Measurements from ENCODE around the gene SP2. TPM values are rescaled to one million over a fixed set of nuclear protein-coding genes. Genes with fewer than 3 reads are reported as not detected.
A peak's percentile ranks its signal among the peaks of the same experiment; 100 is the strongest.

Gene SP2
- total RNA-seq, 1 experiment from 2014 or later = 25.6 TPM

- TF ChIP-seq POLR2AphosphoS5 (IDR thresholded peaks at IDR 0.05; ENCODE audit: low read depth, low read length) (no peak), SIN3A (IDR thresholded peaks at IDR 0.05; ENCODE audit: borderline replicate concordance, insufficient read depth, low read depth, low read length) (no peak), TCF7L2 (IDR thresholded peaks at IDR 0.05; ENCODE audit: low read depth, low read length) (no peak)
- TF ChIP-seq, protein P1, sequence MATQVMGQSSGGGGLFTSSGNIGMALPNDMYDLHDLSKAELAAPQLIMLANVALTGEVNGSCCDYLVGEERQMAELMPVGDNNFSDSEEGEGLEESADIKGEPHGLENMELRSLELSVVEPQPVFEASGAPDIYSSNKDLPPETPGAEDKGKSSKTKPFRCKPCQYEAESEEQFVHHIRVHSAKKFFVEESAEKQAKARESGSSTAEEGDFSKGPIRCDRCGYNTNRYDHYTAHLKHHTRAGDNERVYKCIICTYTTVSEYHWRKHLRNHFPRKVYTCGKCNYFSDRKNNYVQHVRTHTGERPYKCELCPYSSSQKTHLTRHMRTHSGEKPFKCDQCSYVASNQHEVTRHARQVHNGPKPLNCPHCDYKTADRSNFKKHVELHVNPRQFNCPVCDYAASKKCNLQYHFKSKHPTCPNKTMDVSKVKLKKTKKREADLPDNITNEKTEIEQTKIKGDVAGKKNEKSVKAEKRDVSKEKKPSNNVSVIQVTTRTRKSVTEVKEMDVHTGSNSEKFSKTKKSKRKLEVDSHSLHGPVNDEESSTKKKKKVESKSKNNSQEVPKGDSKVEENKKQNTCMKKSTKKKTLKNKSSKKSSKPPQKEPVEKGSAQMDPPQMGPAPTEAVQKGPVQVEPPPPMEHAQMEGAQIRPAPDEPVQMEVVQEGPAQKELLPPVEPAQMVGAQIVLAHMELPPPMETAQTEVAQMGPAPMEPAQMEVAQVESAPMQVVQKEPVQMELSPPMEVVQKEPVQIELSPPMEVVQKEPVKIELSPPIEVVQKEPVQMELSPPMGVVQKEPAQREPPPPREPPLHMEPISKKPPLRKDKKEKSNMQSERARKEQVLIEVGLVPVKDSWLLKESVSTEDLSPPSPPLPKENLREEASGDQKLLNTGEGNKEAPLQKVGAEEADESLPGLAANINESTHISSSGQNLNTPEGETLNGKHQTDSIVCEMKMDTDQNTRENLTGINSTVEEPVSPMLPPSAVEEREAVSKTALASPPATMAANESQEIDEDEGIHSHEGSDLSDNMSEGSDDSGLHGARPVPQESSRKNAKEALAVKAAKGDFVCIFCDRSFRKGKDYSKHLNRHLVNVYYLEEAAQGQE (IDR thresholded peaks at IDR 0.05; ENCODE audit: insufficient read depth in 1 of 2, low read depth in 2 of 2, low read length in 1 of 2) = no peak
- TF ChIP-seq, protein P2, sequence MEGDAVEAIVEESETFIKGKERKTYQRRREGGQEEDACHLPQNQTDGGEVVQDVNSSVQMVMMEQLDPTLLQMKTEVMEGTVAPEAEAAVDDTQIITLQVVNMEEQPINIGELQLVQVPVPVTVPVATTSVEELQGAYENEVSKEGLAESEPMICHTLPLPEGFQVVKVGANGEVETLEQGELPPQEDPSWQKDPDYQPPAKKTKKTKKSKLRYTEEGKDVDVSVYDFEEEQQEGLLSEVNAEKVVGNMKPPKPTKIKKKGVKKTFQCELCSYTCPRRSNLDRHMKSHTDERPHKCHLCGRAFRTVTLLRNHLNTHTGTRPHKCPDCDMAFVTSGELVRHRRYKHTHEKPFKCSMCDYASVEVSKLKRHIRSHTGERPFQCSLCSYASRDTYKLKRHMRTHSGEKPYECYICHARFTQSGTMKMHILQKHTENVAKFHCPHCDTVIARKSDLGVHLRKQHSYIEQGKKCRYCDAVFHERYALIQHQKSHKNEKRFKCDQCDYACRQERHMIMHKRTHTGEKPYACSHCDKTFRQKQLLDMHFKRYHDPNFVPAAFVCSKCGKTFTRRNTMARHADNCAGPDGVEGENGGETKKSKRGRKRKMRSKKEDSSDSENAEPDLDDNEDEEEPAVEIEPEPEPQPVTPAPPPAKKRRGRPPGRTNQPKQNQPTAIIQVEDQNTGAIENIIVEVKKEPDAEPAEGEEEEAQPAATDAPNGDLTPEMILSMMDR (IDR thresholded peaks at IDR 0.05) = no peak
- Histone ChIP-seq H3K4me1 (ENCODE audit: control insufficient read depth, insufficient read depth, low read length) (peaks cover 16% of the 10 kb centered on the region; the same call in 1 of the 2 replicates), H3K27ac (ENCODE audit: low read length) (no peak overlapping the region), H3K36me3 (ENCODE audit: control insufficient read depth, insufficient read depth, low read length) (no peaks in the 10 kb centered on the region), H3K9me3 (ENCODE audit: control insufficient read depth, insufficient read depth, low read depth, low read length) (no peaks in the 10 kb centered on the region), H3K4me3 (ENCODE audit: low read depth in 2 of 2, low read length in 2 of 2) (no peak overlapping the region), H3K27me3 (ENCODE audit: control insufficient read depth, insufficient read depth, low read length) (no peaks in the 10 kb centered on the region)
- no TSS peak for BruUV-seq (replicated peaks)
- intact Hi-C loops (cut with micrococcal nuclease; ENCODE audit: unreplicated experiment) = no loop called here
- in situ Hi-C loops (cut with HindIII; ENCODE audit: low pct_unique_long_range_greater_than_20kb, low sequenced_read_pairs) = no loop called here
- ATAC-seq (no peak), DNase-seq (ENCODE audit: low read depth, low spot score) (no peak)
- ChIA-PET CTCF (interaction anchor here (0.6 kb wide), 1 partner anchor 15 kb away, joined by 7 read pairs; no protein-coding TSS in a partner anchor), POLR2A (no interaction called here)
Measured at GRCh38 chr17:47906443-47906842, 10.4 kb downstream of the SP2 start.

- Histone ChIP-seq H3K36me3 (ENCODE audit: control insufficient read depth, insufficient read depth, low read length) (no peaks in the 10 kb centered on the region), H3K9me3 (ENCODE audit: control insufficient read depth, insufficient read depth, low read depth, low read length) (no peaks in the 10 kb centered on the region), H3K27me3 (ENCODE audit: control insufficient read depth, insufficient read depth, low read length) (no peaks in the 10 kb centered on the region), H3K27ac (ENCODE audit: low read length) (no peak overlapping the region), H3K4me3 (ENCODE audit: low read depth in 2 of 2, low read length in 2 of 2) (no peak overlapping the region), H3K4me1 (ENCODE audit: control insufficient read depth, insufficient read depth, low read length) (peaks cover 16% of the 10 kb centered on the region; the same call in 1 of the 2 replicates)
- CTCF ChIA-PET = no interaction called here
- POLR2A ChIA-PET = interaction anchor here (0.6 kb wide), 1 partner anchor 22 kb away, joined by 3 read pairs; no protein-coding TSS in a partner anchor
- in situ Hi-C loops (cut with HindIII; ENCODE audit: low pct_unique_long_range_greater_than_20kb, low sequenced_read_pairs) (no loop called here), intact Hi-C loops (cut with micrococcal nuclease; ENCODE audit: unreplicated experiment) (no loop called here)
- ATAC-seq = no peak
- TF ChIP-seq TCF7L2 (IDR thresholded peaks at IDR 0.05; ENCODE audit: low read depth, low read length) (no peak), POLR2AphosphoS5 (IDR thresholded peaks at IDR 0.05; ENCODE audit: low read depth, low read length) (no peak), SIN3A (IDR thresholded peaks at IDR 0.05; ENCODE audit: borderline replicate concordance, insufficient read depth, low read depth, low read length) (no peak)
- TF ChIP-seq, protein P1 (IDR thresholded peaks at IDR 0.05; ENCODE audit: insufficient read depth in 1 of 2, low read depth in 2 of 2, low read length in 1 of 2) = no peak
- TF ChIP-seq, protein P2 (IDR thresholded peaks at IDR 0.05) = no peak
- DNase-seq (ENCODE audit: low read depth, low spot score) = no peak
- TSS peak; percentile 10 for BruUV-seq (replicated peaks)
Measured at GRCh38 chr17:47907932-47908562, 12.0 kb downstream of the SP2 start.
